ENCODE data around the gene SLC39A11. TPM values are rescaled to one million over a fixed set of nuclear protein-coding genes. Genes with fewer than 3 reads are reported as not detected.

SLC39A11 gene
- total RNA-seq, 1 experiment from 2014 or later = 56.1 TPM

DNA sequence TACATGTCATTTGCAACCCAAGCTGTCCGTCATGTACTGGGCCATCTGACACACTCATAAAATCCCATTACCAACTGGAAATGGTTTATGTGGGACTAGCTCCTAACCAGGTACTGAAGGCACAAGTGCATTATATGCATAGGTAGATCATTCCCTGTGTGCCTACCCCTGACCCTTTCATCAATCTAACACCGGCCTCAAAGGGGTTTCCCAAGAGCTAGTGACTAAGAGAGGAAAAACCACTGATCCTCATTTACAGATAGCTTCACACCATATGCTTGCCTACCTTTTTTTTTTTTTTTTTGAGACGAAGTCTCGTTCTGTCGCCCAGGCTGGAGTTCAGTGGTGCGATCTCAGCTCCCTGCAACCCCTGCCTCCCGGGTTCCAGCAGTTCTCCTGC is 449.8 kb downstream of the SLC39A11 start:
- intact Hi-C loops (cut with micrococcal nuclease; ENCODE audit: unreplicated experiment) = no loop called here
- Histone ChIP-seq H3K27ac (ENCODE audit: low read length) (no peak overlapping the region), H3K4me1 (ENCODE audit: control insufficient read depth, insufficient read depth, low read length) (peaks cover 7% of the 10 kb centered on the region), H3K27me3 (ENCODE audit: control insufficient read depth, insufficient read depth, low read length) (no peaks in the 10 kb centered on the region), H3K9me3 (ENCODE audit: control insufficient read depth, insufficient read depth, low read depth, low read length) (no peaks in the 10 kb centered on the region), H3K36me3 (ENCODE audit: control insufficient read depth, insufficient read depth, low read length) (no peaks in the 10 kb centered on the region), H3K4me3 (ENCODE audit: low read depth in 2 of 2, low read length in 2 of 2) (no peak overlapping the region)
- CTCF ChIA-PET = interaction anchor here (0.6 kb wide), 1 partner anchor 71 kb away, joined by 5 read pairs; no protein-coding TSS in a partner anchor
- BruUV-seq (replicated peaks) = no TSS peak
- no peak for TF ChIP-seq TCF7L2 (IDR thresholded peaks at IDR 0.05; ENCODE audit: low read depth, low read length)
- no peak for TF ChIP-seq POLR2AphosphoS5 (IDR thresholded peaks at IDR 0.05; ENCODE audit: low read depth, low read length)
- ATAC-seq (no peak), DNase-seq (ENCODE audit: low read depth, low spot score) (no peak)
- POLR2A ChIA-PET = interaction anchor here (0.7 kb wide), 1 partner anchor 14 kb away, joined by 5 read pairs; no protein-coding TSS in a partner anchor
- in situ Hi-C loops (cut with HindIII; ENCODE audit: low pct_unique_long_range_greater_than_20kb, low sequenced_read_pairs) = no loop called here

DNA sequence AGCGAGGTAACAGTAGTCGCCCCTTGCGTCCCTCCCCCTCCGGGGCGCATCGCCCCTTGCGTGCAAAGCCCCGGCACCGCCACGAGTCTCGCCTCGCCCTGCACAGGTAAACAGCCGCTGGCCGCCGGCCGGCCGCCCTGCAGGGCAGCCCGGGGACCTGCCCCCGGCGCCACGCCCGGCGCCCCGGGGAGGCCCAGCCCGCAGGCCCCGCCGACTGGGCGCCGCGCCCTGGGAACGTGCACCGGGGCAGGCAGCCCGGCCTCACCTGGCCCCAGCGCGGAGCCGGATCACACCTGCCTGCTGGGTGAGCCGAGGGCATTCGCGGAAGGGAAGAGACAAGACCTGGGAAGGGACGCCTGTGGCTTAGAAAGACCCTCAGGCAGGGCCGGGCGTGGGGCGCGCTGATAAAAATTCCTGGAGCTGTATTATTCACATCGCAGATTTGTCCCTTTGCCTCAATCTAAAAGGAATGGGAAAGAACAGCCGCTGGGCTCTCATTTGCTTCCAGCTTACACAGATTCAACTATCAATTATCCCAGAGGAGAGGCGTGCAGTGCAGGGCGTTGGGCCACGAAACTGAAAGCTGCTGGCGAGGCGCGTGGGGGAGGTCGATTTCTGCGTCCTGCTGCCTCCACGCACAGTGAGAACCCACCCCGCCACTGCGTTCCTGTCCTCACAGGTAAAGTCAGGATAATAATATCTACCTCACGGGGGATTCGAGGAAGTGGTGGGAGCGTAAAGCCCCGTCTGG is 451.9 kb downstream of the SLC39A11 start:
- no peak for DNase-seq (ENCODE audit: low read depth, low spot score)
- Histone ChIP-seq H3K4me3 (ENCODE audit: low read depth in 2 of 2, low read length in 2 of 2) (peak overlapping the region; percentile 9 to 45; a peak in 3 of 4 replicates), H3K27ac (ENCODE audit: low read length) (0 out of 2 replicates have a peak overlapping the region, but pooled peaks have one; percentile 27), H3K27me3 (ENCODE audit: control insufficient read depth, insufficient read depth, low read length) (no peaks in the 10 kb centered on the region), H3K9me3 (ENCODE audit: control insufficient read depth, insufficient read depth, low read depth, low read length) (no peaks in the 10 kb centered on the region), H3K36me3 (ENCODE audit: control insufficient read depth, insufficient read depth, low read length) (no peaks in the 10 kb centered on the region), H3K4me1 (ENCODE audit: control insufficient read depth, insufficient read depth, low read length) (peaks cover 7% of the 10 kb centered on the region)
- TF ChIP-seq POLR2AphosphoS5 (IDR thresholded peaks at IDR 0.05; ENCODE audit: low read depth, low read length) (no peak), CTCF (IDR thresholded peaks at IDR 0.05) (no peak), SIN3A (IDR thresholded peaks at IDR 0.05; ENCODE audit: borderline replicate concordance, insufficient read depth, low read depth, low read length) (no peak), TCF7L2 (IDR thresholded peaks at IDR 0.05; ENCODE audit: low read depth, low read length) (no peak)
- TF ChIP-seq, protein P1, sequence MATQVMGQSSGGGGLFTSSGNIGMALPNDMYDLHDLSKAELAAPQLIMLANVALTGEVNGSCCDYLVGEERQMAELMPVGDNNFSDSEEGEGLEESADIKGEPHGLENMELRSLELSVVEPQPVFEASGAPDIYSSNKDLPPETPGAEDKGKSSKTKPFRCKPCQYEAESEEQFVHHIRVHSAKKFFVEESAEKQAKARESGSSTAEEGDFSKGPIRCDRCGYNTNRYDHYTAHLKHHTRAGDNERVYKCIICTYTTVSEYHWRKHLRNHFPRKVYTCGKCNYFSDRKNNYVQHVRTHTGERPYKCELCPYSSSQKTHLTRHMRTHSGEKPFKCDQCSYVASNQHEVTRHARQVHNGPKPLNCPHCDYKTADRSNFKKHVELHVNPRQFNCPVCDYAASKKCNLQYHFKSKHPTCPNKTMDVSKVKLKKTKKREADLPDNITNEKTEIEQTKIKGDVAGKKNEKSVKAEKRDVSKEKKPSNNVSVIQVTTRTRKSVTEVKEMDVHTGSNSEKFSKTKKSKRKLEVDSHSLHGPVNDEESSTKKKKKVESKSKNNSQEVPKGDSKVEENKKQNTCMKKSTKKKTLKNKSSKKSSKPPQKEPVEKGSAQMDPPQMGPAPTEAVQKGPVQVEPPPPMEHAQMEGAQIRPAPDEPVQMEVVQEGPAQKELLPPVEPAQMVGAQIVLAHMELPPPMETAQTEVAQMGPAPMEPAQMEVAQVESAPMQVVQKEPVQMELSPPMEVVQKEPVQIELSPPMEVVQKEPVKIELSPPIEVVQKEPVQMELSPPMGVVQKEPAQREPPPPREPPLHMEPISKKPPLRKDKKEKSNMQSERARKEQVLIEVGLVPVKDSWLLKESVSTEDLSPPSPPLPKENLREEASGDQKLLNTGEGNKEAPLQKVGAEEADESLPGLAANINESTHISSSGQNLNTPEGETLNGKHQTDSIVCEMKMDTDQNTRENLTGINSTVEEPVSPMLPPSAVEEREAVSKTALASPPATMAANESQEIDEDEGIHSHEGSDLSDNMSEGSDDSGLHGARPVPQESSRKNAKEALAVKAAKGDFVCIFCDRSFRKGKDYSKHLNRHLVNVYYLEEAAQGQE (IDR thresholded peaks at IDR 0.05; ENCODE audit: insufficient read depth in 1 of 2, low read depth in 2 of 2, low read length in 1 of 2) = no peak
- ATAC-seq = peak; percentile 68
- intact Hi-C loops (cut with micrococcal nuclease; ENCODE audit: unreplicated experiment) (no loop called here), in situ Hi-C loops (cut with HindIII; ENCODE audit: low pct_unique_long_range_greater_than_20kb, low sequenced_read_pairs) (no loop called here)
- POLR2A ChIA-PET = no interaction called here
- CTCF ChIA-PET = no interaction called here
- no TSS peak for BruUV-seq (replicated peaks)

DNA sequence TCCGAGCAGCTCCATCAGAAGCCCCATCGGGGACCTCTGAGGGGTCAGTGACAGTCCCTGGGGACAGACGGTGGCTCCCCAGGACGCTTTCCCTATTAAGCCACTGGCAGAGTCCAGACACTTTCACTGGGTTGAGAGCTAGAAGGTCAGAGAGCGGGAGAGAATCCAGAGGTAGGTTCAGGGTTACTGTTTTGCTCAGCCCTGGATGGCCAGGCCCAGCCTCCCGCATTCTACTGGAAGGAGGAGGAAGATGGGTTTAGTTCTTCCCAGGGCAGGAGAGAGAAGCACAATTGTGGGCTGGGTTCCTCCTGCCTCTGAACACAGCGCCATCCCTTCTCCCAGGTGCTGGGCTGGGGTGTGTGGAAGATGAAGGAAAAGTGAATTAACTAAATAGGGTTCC is 452.8 kb downstream of the SLC39A11 start:
- DNase-seq (ENCODE audit: low read depth, low spot score) (no peak), ATAC-seq (peak; percentile 57)
- Histone ChIP-seq H3K4me3 (ENCODE audit: low read depth in 2 of 2, low read length in 2 of 2) (no peak overlapping the region), H3K4me1 (ENCODE audit: control insufficient read depth, insufficient read depth, low read length) (peaks cover 7% of the 10 kb centered on the region), H3K27me3 (ENCODE audit: control insufficient read depth, insufficient read depth, low read length) (no peaks in the 10 kb centered on the region), H3K27ac (ENCODE audit: low read length) (peak overlapping the region; percentile 55; the same call in 1 of the 2 replicates), H3K36me3 (ENCODE audit: control insufficient read depth, insufficient read depth, low read length) (no peaks in the 10 kb centered on the region), H3K9me3 (ENCODE audit: control insufficient read depth, insufficient read depth, low read depth, low read length) (no peaks in the 10 kb centered on the region)
- ChIA-PET CTCF (no interaction called here), POLR2A (no interaction called here)
- BruUV-seq (replicated peaks) = no TSS peak
- intact Hi-C loops (cut with micrococcal nuclease; ENCODE audit: unreplicated experiment) = no loop called here
- in situ Hi-C loops (cut with HindIII; ENCODE audit: low pct_unique_long_range_greater_than_20kb, low sequenced_read_pairs) = no loop called here
- TF ChIP-seq POLR2AphosphoS5 (IDR thresholded peaks at IDR 0.05; ENCODE audit: low read depth, low read length) (no peak), TCF7L2 (IDR thresholded peaks at IDR 0.05; ENCODE audit: low read depth, low read length) (no peak), CTCF (IDR thresholded peaks at IDR 0.05) (no peak), SIN3A (IDR thresholded peaks at IDR 0.05; ENCODE audit: borderline replicate concordance, insufficient read depth, low read depth, low read length) (no peak)
- TF ChIP-seq, protein P1 (IDR thresholded peaks at IDR 0.05; ENCODE audit: insufficient read depth in 1 of 2, low read depth in 2 of 2, low read length in 1 of 2) = no peak

Measured in Panc1 (cell line).